ENCODE measurements around the gene FOS.
"Not testable (repeated sequence)": the region's sequence is repeated elsewhere in the genome, so short reads cannot be mapped to it uniquely, and the experiment has no call there.

FOS gene

GRCh38 chr14:75281654-75282019, 3.0 kb downstream of the FOS start:
- no peaks in the 10 kb centered on the region for H3K9me3 ChIP-seq
- no peak for TF ChIP-seq CTCF (IDR thresholded peaks at IDR 0.05; ENCODE audit: low read depth, low read length)

GRCh38 chr14:75282170-75282554, 3.5 kb downstream of the FOS start:
- H3K4me3 ChIP-seq (ENCODE audit: low read depth, low read length): no peak overlapping the region
- no peaks in the 10 kb centered on the region for H3K27me3 ChIP-seq
- H3K36me3 ChIP-seq: no peaks in the 10 kb centered on the region
- no peaks in the 10 kb centered on the region for H3K9me3 ChIP-seq
- TF ChIP-seq CTCF (IDR thresholded peaks at IDR 0.05; ENCODE audit: low read depth, low read length): no peak
- H3K4me1 ChIP-seq: no peaks in the 10 kb centered on the region
- DNase-seq: no peak

More at GRCh38 chr14:75281654-75282019, 3.0 kb downstream of the FOS start:
- Histone ChIP-seq H3K27me3 (no peaks in the 10 kb centered on the region), H3K4me1 (0 out of 2 replicates have a peak, but pooled peaks cover 1% of the 10 kb centered on the region), H3K36me3 (no peaks in the 10 kb centered on the region), H3K4me3 (ENCODE audit: low read depth, low read length) (no peak overlapping the region)
- DNase-seq: no peak

- H3K27me3 ChIP-seq, DNase-seq: not testable (repeated sequence)
These were observed 4.0 kb downstream of the FOS start for GRCh38 chr14:75282555-75283161.

GRCh38 chr14:75283162-75283832, 4.7 kb downstream of the FOS start:
- no peak overlapping the region for H3K4me3 ChIP-seq (ENCODE audit: low read depth, low read length)
- TF ChIP-seq CTCF (IDR thresholded peaks at IDR 0.05; ENCODE audit: low read depth, low read length): peak; percentile 32
- H3K36me3 ChIP-seq: no peaks in the 10 kb centered on the region
- no peaks in the 10 kb centered on the region for H3K27me3 ChIP-seq
- no peak for DNase-seq
- no peaks in the 10 kb centered on the region for H3K4me1 ChIP-seq
- no peaks in the 10 kb centered on the region for H3K9me3 ChIP-seq

More at GRCh38 chr14:75282555-75283161, 4.0 kb downstream of the FOS start:
- not testable (repeated sequence) for H3K9me3 ChIP-seq; H3K36me3 ChIP-seq; H3K4me1 ChIP-seq; H3K4me3 ChIP-seq (ENCODE audit: low read depth, low read length)

GRCh38 chr14:75283833-75284563, 5.4 kb downstream of the FOS start:
- Histone ChIP-seq H3K9me3 (no peaks in the 10 kb centered on the region), H3K4me3 (ENCODE audit: low read depth, low read length) (no peak overlapping the region), H3K36me3 (no peaks in the 10 kb centered on the region), H3K27me3 (no peaks in the 10 kb centered on the region), H3K4me1 (no peaks in the 10 kb centered on the region)
- DNase-seq: no peak
- TF ChIP-seq CTCF (IDR thresholded peaks at IDR 0.05; ENCODE audit: low read depth, low read length): no peak

GRCh38 chr14:75285331-75285730, 6.7 kb downstream of the FOS start:
- H3K27me3 ChIP-seq: no peaks in the 10 kb centered on the region
- TF ChIP-seq CTCF (IDR thresholded peaks at IDR 0.05; ENCODE audit: low read depth, low read length): no peak
- no peak overlapping the region for H3K4me3 ChIP-seq (ENCODE audit: low read depth, low read length)
- no peaks in the 10 kb centered on the region for H3K4me1 ChIP-seq
- H3K36me3 ChIP-seq: no peaks in the 10 kb centered on the region
- H3K9me3 ChIP-seq: no peaks in the 10 kb centered on the region
- DNase-seq: no peak
